Neural cell (in vitro differentiated cells): Measurements from ENCODE around the gene UBP1.

Source experiments
- EZH2 ChIP-seq: fragments of 200-600, 300-800 bp; shearing (Covaris generic), sonication (generic); IDR thresholded peaks from 2 replicates; pipeline ENCODE4 v1.6.1; 2014; ENCODE audit warnings: antibody characterized with exemption, low read length, borderline replicate concordance, mild to moderate bottlenecking; ENCODE audit not compliant: insufficient read depth, poor library complexity, severe bottlenecking
- TF ChIP-seq, protein P1 (sequence below): fragments of 450-650 bp; IDR thresholded peaks from 2 replicates; pipeline ENCODE4 v1.5.1; 2014; ENCODE audit warnings: antibody characterized with exemption, mild to moderate bottlenecking, moderate library complexity; ENCODE audit not compliant: poor library complexity, severe bottlenecking

- TF ChIP-seq EZH2 = no peak
- TF ChIP-seq, protein P1, sequence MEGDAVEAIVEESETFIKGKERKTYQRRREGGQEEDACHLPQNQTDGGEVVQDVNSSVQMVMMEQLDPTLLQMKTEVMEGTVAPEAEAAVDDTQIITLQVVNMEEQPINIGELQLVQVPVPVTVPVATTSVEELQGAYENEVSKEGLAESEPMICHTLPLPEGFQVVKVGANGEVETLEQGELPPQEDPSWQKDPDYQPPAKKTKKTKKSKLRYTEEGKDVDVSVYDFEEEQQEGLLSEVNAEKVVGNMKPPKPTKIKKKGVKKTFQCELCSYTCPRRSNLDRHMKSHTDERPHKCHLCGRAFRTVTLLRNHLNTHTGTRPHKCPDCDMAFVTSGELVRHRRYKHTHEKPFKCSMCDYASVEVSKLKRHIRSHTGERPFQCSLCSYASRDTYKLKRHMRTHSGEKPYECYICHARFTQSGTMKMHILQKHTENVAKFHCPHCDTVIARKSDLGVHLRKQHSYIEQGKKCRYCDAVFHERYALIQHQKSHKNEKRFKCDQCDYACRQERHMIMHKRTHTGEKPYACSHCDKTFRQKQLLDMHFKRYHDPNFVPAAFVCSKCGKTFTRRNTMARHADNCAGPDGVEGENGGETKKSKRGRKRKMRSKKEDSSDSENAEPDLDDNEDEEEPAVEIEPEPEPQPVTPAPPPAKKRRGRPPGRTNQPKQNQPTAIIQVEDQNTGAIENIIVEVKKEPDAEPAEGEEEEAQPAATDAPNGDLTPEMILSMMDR = no peak
Observed at GRCh38 chr3:33420966-33421365, 19.2 kb downstream of the UBP1 start.
